HG03571 (cell line): ENCODE measurements around the gene CLIP4.
A peak's percentile ranks its signal among the peaks of the same experiment; 100 is the strongest.
"Not testable (repeated sequence)": the region's sequence is repeated elsewhere in the genome, so short reads cannot be mapped to it uniquely, and the experiment has no call there.

Experiments
- ATAC-seq: cut with Tn5 transposase; IDR thresholded peaks from one replicate; pipeline ENCODE4 v1.9.1; 2021; ENCODE audit not compliant: unreplicated experiment

Gene CLIP4

GRCh38 chr2:29114946-29115609, at the start of gene CLIP4:
CLIP4 (plus strand) TSS chr2:29115415; CDS start chr2:29121389, 5,974 bp downstream.
- peak; percentile 35 for ATAC-seq

- no peak for ATAC-seq
These were observed 48.8 kb upstream of the CLIP4 start for GRCh38 chr2:29066271-29066860.

- ATAC-seq: no peak
These were observed 48.1 kb upstream of the CLIP4 start for GRCh38 chr2:29066997-29067605.

GRCh38 chr2:29068513-29068912, 46.7 kb upstream of the CLIP4 start:
- ATAC-seq: no peak

- ATAC-seq: no peak
These were observed 44.7 kb upstream of the CLIP4 start for GRCh38 chr2:29070526-29070925.

GRCh38 chr2:29071032-29071975, 43.9 kb upstream of the CLIP4 start:
- ATAC-seq: no peak

GRCh38 chr2:29072251-29072650, 43.0 kb upstream of the CLIP4 start:
- no peak for ATAC-seq

- ATAC-seq: no peak
These were observed 42.1 kb upstream of the CLIP4 start for GRCh38 chr2:29072971-29073725.

GRCh38 chr2:29073933-29074332, 41.3 kb upstream of the CLIP4 start:
- no peak for ATAC-seq

- no peak for ATAC-seq
These were observed 40.8 kb upstream of the CLIP4 start, which contains the start of gene PCARE for GRCh38 chr2:29074411-29074810. PCARE (minus strand) TSS chr2:29074523; CDS start chr2:29074261, 262 bp downstream.

GRCh38 chr2:29075894-29076705, 39.1 kb upstream of the CLIP4 start:
- no peak for ATAC-seq

GRCh38 chr2:29079887-29080286, 35.3 kb upstream of the CLIP4 start:
- ATAC-seq: no peak

- no peak for ATAC-seq
These were observed 34.1 kb upstream of the CLIP4 start for GRCh38 chr2:29080886-29081743.

GRCh38 chr2:29082804-29083495, 32.3 kb upstream of the CLIP4 start:
- peak; percentile 87 for ATAC-seq

GRCh38 chr2:29084554-29084953, 30.7 kb upstream of the CLIP4 start:
- ATAC-seq: no peak

GRCh38 chr2:29090311-29090710, 24.9 kb upstream of the CLIP4 start:
- not testable (repeated sequence) for ATAC-seq

GRCh38 chr2:29096969-29097368, 18.2 kb upstream of the CLIP4 start:
- no peak for ATAC-seq

GRCh38 chr2:29097569-29097968, 17.6 kb upstream of the CLIP4 start:
- ATAC-seq: no peak
